RCC 7860 (cell line): ENCODE results near the gene RP2.

Experiments used
- DNase-seq: peaks from one replicate; pipeline ENCODE4 v3.0.0-alpha.2; 2015; ENCODE audit warnings: low spot score
- FAIRE-seq: peaks from 2 replicates; lab custom pipeline; 2012; peaks lifted over from hg19 to GRCh38; lab: Jason Lieb, UNC

RP2 gene

GRCh38 chrX:46840946-46841345 lies 4.1 kb downstream of the RP2 start:
- DNase-seq (no peak), FAIRE-seq (no peak)

- FAIRE-seq: peak; percentile 82
- no peak for DNase-seq
Measured at GRCh38 chrX:46841346-46841745, 4.5 kb downstream of the RP2 start.

- DNase-seq (no peak), FAIRE-seq (no peak)
Measured at GRCh38 chrX:46844913-46845312, 8.1 kb downstream of the RP2 start.

- FAIRE-seq (no peak), DNase-seq (no peak)
Measured at GRCh38 chrX:46849933-46850332, 13.1 kb downstream of the RP2 start.

GRCh38 chrX:46850771-46851170 lies 13.9 kb downstream of the RP2 start:
- DNase-seq: no peak
- FAIRE-seq: no peak

GRCh38 chrX:46856483-46856882 lies 19.6 kb downstream of the RP2 start:
- no peak for FAIRE-seq

GRCh38 chrX:46860557-46860956 lies 23.7 kb downstream of the RP2 start:
- DNase-seq (no peak), FAIRE-seq (no peak)

More at GRCh38 chrX:46856483-46856882, 19.6 kb downstream of the RP2 start:
- no peak for DNase-seq

GRCh38 chrX:46863072-46863471 lies 26.2 kb downstream of the RP2 start:
- FAIRE-seq: no peak
- no peak for DNase-seq

GRCh38 chrX:46864606-46865005 lies 27.8 kb downstream of the RP2 start:
- no peak for FAIRE-seq
- no peak for DNase-seq

- FAIRE-seq: no peak
- DNase-seq: peak; percentile 14
Measured at GRCh38 chrX:46865281-46865680, 28.4 kb downstream of the RP2 start.

GRCh38 chrX:46866726-46867125 lies 29.9 kb downstream of the RP2 start:
- FAIRE-seq (no peak), DNase-seq (no peak)

- no peak for DNase-seq
- no peak for FAIRE-seq
Measured at GRCh38 chrX:46873746-46874145, 36.9 kb downstream of the RP2 start.

- DNase-seq (no peak), FAIRE-seq (no peak)
Measured at GRCh38 chrX:46876901-46877300, 40.1 kb downstream of the RP2 start.

- FAIRE-seq (no peak), DNase-seq (no peak)
Measured at GRCh38 chrX:46882266-46882665, 45.4 kb downstream of the RP2 start.

- no peak for FAIRE-seq
- DNase-seq: no peak
Measured at GRCh38 chrX:46884799-46885198, 48.0 kb downstream of the RP2 start.

GRCh38 chrX:46898207-46898606 lies 61.4 kb downstream of the RP2 start:
- DNase-seq (no peak), FAIRE-seq (no peak)

- DNase-seq (peak; percentile 47), FAIRE-seq (no peak)
Measured at GRCh38 chrX:46903458-46904242, 66.8 kb downstream of the RP2 start.

GRCh38 chrX:46904626-46905025 lies 67.8 kb downstream of the RP2 start:
- no peak for DNase-seq
- FAIRE-seq: no peak

GRCh38 chrX:46910415-46910814 lies 73.6 kb downstream of the RP2 start:
- FAIRE-seq: no peak
- no peak for DNase-seq

- DNase-seq (peak; percentile 45), FAIRE-seq (no peak)
Measured at GRCh38 chrX:46912098-46912602, 75.3 kb downstream of the RP2 start, which contains the start of gene JADE3. TSS of gene JADE3 (plus strand) at chrX:46912421. CDS start at chrX:46984895, 72,474 bp downstream.

- peak; percentile 16 for DNase-seq
Measured at GRCh38 chrX:46912603-46913491, 76.0 kb downstream of the RP2 start.

GRCh38 chrX:46913667-46914066 lies 76.8 kb downstream of the RP2 start:
- no peak for DNase-seq
- FAIRE-seq: no peak

More at GRCh38 chrX:46912603-46913491, 76.0 kb downstream of the RP2 start:
- no peak for FAIRE-seq
